GM12864 (cell line): ENCODE results near the gene RNF182.
"Not testable (repeated sequence)": the region's sequence is repeated elsewhere in the genome, so short reads cannot be mapped to it uniquely, and the experiment has no call there.

Experiments
- DNase-seq: peaks from one replicate; pipeline ENCODE4 v3.0.0-alpha.2; 2011; ENCODE audit warnings: low read depth
- H3K4me3 ChIP-seq: 2 replicates; pipeline ENCODE4 v1.5.1; 2011; ENCODE audit warnings: mild to moderate bottlenecking, low read depth, low read length, control low read depth
- TF ChIP-seq, protein P1 (sequence below): IDR thresholded peaks from 2 replicates; pipeline ENCODE4 v1.5.1; 2011; ENCODE audit warnings: low read depth, mild to moderate bottlenecking, moderate library complexity, low read length, control low read depth, inconsistent platforms; ENCODE audit errors: missing control alignments

The RNF182 gene

DNA sequence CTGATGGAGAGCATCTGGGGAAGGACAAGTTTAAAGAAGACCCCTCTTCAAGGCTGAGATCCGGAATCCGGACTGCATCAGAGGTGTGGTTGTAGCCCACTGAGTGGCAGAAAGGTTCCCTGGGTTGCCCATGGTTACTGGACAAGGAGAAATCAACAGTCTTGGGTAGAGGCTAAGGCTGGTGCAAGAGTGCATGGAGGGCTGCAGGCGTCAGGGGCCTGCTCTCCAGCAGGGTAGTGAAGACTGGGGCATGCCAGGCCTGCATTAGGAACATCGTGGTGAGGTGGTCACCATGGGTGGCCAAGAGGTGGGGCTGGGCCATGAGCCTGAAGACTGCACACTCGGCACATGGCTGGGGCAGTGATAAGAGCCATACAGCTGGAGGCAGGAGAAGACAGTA, 91.2 kb downstream of the RNF182 start:
- no peak for DNase-seq
- TF ChIP-seq, protein P1, sequence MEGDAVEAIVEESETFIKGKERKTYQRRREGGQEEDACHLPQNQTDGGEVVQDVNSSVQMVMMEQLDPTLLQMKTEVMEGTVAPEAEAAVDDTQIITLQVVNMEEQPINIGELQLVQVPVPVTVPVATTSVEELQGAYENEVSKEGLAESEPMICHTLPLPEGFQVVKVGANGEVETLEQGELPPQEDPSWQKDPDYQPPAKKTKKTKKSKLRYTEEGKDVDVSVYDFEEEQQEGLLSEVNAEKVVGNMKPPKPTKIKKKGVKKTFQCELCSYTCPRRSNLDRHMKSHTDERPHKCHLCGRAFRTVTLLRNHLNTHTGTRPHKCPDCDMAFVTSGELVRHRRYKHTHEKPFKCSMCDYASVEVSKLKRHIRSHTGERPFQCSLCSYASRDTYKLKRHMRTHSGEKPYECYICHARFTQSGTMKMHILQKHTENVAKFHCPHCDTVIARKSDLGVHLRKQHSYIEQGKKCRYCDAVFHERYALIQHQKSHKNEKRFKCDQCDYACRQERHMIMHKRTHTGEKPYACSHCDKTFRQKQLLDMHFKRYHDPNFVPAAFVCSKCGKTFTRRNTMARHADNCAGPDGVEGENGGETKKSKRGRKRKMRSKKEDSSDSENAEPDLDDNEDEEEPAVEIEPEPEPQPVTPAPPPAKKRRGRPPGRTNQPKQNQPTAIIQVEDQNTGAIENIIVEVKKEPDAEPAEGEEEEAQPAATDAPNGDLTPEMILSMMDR: no peak

DNA sequence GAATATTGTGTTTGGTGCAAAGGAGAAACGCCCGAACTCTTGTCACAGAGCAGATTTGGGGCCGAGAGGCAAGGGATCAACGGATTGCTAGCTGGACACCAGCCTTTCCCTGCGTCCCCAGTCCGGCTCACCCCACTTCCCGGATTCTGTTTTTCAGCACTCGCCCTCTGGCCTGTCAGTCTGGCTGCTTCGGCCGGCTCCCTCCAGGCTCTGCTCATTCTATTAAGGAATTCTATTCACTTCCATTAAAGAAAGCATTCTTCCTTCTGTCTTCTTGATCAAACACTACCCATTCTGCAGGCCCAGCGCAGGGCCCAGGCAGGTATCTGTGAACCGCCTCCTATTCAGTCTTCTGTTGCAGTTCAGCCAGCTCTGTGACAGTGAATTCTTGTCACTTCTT, 91.7 kb downstream of the RNF182 start:
- H3K4me3 ChIP-seq: no peak overlapping the region
- TF ChIP-seq, protein P1: no peak
- DNase-seq: no peak

More for the DNA sequence above, 91.2 kb downstream of the RNF182 start:
- H3K4me3 ChIP-seq: no peak overlapping the region

DNA sequence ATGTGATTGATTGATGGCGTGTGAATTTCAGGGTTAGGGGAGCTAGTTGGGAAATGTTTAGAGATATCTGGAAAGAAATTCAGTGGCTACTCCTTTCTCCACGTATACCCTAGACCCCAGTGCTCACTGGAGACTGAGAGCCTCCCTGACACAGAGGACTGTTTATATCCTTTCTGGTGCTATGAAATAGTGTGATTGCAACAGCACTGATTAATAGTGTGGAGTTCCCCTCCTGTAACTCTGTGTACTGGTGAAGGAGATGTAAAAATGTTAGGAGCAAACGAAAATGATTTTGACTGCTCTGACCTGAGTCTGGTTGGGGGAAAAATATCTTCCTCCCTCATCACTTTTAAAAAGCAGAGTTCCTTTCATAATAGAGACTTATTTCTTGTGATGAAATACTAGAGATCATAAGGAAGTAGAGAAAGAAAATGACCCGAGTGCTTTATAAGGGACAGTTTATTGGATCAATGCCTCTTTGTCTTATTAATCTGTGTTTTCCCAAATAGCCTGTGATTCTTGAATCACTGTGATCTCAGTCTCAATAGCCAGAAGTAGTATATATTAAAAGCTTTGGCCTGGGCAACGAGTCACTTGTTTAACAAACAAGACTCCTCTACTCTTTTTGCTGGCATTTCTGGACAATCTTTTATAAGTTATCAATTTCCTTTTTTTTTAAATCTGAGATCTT, 92.3 kb downstream of the RNF182 start:
- TF ChIP-seq, protein P1: no peak
- DNase-seq: no peak

DNA sequence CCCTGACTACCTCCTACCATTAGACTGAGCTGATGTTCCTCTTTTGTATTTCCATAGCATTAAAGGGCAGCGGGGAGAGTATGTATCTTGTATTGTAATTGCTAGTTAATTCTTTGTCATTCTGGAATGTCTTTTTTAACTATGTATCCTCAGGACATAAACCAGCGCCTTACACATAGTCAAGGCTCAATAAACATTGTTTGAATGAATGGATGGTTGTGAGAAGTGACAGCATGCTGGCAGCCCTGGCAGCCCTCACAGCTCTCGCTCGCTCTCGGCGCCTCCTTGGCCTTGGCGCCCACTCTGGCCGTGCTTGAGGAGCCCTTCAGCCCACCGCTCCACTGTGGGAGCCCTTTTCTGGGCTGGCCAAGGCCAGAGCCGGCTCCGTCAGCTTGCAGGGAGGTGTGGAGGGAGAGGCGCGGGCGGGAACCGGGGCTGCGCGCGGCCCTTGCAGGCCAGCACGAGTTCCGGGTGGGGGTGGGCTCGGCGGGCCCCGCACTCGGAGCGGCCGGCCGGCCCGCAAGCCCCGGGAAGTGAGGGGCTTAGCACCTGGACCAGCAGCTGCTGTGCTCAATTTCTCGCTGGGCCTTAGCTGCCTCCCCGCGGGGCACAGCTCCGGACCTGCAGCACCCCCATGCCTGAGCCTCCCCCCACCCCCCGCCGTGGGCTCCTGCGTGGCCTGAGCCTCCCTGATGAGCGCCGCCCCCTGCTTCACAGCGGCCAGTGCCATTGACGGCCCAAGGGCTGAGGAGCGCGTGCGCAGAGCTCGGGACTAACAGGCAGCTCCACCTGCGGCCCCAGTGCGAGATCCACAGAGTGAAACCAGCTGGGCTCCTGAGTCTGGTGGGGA, 93.1 kb downstream of the RNF182 start:
- DNase-seq: no peak
- TF ChIP-seq, protein P1: no peak
- no peak overlapping the region for H3K4me3 ChIP-seq

More for the DNA sequence above, 92.3 kb downstream of the RNF182 start:
- H3K4me3 ChIP-seq: no peak overlapping the region

DNA sequence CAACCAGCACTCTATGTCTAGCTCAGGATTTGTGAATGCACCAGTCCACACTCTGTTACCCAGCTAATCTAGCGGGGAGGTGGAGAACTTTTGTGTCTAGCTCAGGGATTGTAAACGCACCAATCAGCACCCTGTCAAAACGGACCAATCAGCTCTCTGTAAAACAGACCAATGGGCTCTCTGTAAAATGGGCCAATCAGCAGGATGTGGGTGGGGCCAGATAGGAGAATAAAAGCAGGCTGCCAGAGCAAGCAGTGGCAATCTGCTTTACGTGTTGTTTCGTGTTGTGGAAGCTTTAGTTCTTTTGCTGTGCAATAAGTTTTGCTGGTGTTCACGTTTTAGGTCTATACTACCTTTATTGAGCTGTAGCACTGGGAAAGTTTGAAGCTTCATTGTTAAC, 93.8 kb downstream of the RNF182 start:
- not testable (repeated sequence) for H3K4me3 ChIP-seq, DNase-seq

DNA sequence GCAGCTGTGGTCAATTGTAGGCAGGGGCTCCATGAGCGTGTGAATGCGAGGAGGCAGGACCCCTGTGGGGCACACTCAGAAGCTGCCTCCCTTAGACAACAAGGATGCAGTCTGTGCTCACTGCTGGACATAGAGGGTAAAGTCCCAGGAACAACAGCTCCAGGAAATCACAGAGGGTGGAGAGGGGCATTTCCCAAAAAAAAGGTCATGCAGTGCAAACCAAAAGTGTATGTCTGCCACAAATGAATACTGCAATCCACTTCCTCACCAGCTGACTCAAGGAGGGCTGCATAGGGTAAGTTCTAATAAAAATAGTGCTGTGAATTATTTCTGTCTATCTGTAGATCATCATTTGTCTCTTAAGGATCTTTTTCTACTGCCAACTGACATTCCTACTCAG, 95.8 kb downstream of the RNF182 start:
- TF ChIP-seq, protein P1: no peak
- no peak for DNase-seq
- H3K4me3 ChIP-seq: no peak overlapping the region

DNA sequence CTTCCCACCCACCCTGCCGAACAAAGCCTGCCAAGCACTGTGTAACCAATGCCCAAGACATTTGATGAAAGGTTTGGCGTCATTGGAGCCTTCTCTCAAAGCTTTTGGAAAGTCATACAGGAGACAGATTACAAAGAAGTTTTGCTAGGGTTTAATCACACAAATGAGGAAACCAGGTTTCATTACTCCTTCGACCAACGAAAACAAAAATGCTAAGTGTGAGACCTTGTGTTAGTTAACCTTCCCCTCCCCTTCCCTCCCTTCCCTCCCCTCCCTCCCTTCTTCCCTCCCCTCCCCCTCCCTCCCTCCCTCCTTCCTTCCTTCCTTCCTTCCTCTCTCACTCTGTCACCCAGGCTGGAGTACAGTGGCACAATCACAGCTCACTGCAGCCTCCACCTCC, 96.7 kb downstream of the RNF182 start:
- no peak overlapping the region for H3K4me3 ChIP-seq
- DNase-seq: no peak
- TF ChIP-seq, protein P1: no peak
